ENCODE data around the gene ABCB10. TPM values are rescaled to one million over a fixed set of nuclear protein-coding genes. Genes with fewer than 3 reads are reported as not detected.

Gene ABCB10
- total RNA-seq, 1 experiment from 2014 or later = 31.9 TPM

DNA sequence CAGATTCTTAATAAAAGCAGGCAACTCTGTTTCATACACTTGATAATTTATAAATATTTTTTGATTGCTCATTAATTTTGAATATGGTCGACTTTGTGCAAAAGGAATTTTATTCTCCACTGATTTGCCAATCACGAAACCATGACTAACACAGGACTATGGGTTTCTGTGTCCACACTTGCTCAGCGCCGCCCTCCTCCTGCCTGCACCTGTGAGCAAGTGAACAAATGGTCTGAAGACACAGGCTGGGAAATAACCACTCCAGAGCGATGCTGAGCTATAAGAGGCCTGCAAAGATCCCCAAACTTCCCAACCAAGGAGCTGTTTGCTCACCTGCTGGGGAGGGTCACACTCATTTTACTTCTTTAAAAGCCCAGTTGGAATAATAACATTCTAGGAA lies 19.6 kb downstream of the ABCB10 start:
- BruUV-seq (replicated peaks) = no TSS peak
- no peaks in the 10 kb centered on the region for H3K4me1 ChIP-seq
- DNase-seq = no peak
- intact Hi-C loops (cut with micrococcal nuclease; ENCODE audit: unreplicated experiment) = no loop called here
- Mint-ChIP-seq H3K27me3 (ENCODE audit: insufficient read depth, unreplicated experiment) (no peaks in the 10 kb centered on the region), H3K27ac (ENCODE audit: unreplicated experiment) (no peak overlapping the region), H3K36me3 (ENCODE audit: insufficient read depth, unreplicated experiment) (peaks cover 72% of the 10 kb centered on the region), H3K4me3 (ENCODE audit: unreplicated experiment) (no peak overlapping the region), H3K9me3 (ENCODE audit: unreplicated experiment) (no peaks in the 10 kb centered on the region), H3K4me1 (ENCODE audit: low read depth, unreplicated experiment) (no peaks in the 10 kb centered on the region)
- TF ChIP-seq, protein P1, sequence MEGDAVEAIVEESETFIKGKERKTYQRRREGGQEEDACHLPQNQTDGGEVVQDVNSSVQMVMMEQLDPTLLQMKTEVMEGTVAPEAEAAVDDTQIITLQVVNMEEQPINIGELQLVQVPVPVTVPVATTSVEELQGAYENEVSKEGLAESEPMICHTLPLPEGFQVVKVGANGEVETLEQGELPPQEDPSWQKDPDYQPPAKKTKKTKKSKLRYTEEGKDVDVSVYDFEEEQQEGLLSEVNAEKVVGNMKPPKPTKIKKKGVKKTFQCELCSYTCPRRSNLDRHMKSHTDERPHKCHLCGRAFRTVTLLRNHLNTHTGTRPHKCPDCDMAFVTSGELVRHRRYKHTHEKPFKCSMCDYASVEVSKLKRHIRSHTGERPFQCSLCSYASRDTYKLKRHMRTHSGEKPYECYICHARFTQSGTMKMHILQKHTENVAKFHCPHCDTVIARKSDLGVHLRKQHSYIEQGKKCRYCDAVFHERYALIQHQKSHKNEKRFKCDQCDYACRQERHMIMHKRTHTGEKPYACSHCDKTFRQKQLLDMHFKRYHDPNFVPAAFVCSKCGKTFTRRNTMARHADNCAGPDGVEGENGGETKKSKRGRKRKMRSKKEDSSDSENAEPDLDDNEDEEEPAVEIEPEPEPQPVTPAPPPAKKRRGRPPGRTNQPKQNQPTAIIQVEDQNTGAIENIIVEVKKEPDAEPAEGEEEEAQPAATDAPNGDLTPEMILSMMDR (IDR thresholded peaks at IDR 0.05; ENCODE audit: insufficient read depth in 1 of 2, low read depth in 1 of 2, low read length in 1 of 2, severe bottlenecking in 1 of 2, unreplicated experiment in 1 of 2) = no peak
- ChIA-PET CTCF (interaction anchor here (1.7 kb wide), 1 partner anchor 20 kb away, joined by 3 read pairs; the partner anchor contains the start of gene ABCB10), POLR2A (no interaction called here)
- H3K36me3 ChIP-seq (ENCODE audit: control insufficient read depth, insufficient read depth, low read length) = no peaks in the 10 kb centered on the region
- no peaks in the 10 kb centered on the region for H3K9me3 ChIP-seq
- no peaks in the 10 kb centered on the region for H3K27me3 ChIP-seq (replicated peaks; ENCODE audit: control insufficient read depth, insufficient read depth, low read length)
- no peak overlapping the region for H3K4me3 ChIP-seq (ENCODE audit: low read depth, low read length)

DNA sequence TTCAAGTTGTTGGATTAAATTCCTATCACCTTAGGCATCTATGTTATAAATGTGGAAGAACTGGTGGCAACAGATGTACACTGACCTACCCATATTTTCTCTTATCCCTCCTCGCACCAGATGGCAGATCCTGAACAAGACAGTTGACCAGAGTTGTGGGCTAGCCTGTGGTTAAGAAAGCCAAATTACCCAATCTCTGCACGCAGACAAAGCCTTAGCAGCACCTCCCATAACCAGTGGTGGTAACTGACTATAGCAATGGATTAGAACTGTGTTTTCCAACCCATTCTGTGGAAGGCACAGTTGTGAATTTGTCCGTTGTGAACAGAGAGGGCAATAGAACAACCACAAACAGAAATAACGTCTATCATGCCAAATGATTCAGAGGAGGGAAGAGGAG lies 20.6 kb downstream of the ABCB10 start:
- H3K36me3 ChIP-seq (ENCODE audit: control insufficient read depth, insufficient read depth, low read length) = no peaks in the 10 kb centered on the region
- no peaks in the 10 kb centered on the region for H3K9me3 Mint-ChIP-seq (ENCODE audit: unreplicated experiment)
- H3K4me1 ChIP-seq = no peaks in the 10 kb centered on the region
- no peak for DNase-seq
- BruUV-seq (replicated peaks) = no TSS peak
- ChIA-PET CTCF (no interaction called here), POLR2A (no interaction called here)
- no peaks in the 10 kb centered on the region for H3K27me3 Mint-ChIP-seq (ENCODE audit: insufficient read depth, unreplicated experiment)
- H3K4me3 Mint-ChIP-seq (ENCODE audit: unreplicated experiment) = no peak overlapping the region
- H3K27ac Mint-ChIP-seq (ENCODE audit: unreplicated experiment) = no peak overlapping the region
- H3K36me3 Mint-ChIP-seq (ENCODE audit: insufficient read depth, unreplicated experiment) = peaks cover 70% of the 10 kb centered on the region
- TF ChIP-seq, protein P1 (IDR thresholded peaks at IDR 0.05; ENCODE audit: insufficient read depth in 1 of 2, low read depth in 1 of 2, low read length in 1 of 2, severe bottlenecking in 1 of 2, unreplicated experiment in 1 of 2) = no peak
- H3K27me3 ChIP-seq (replicated peaks; ENCODE audit: control insufficient read depth, insufficient read depth, low read length) = no peaks in the 10 kb centered on the region
- intact Hi-C loops (cut with micrococcal nuclease; ENCODE audit: unreplicated experiment) = no loop called here
- H3K4me3 ChIP-seq (ENCODE audit: low read depth, low read length) = no peak overlapping the region
- no peaks in the 10 kb centered on the region for H3K4me1 Mint-ChIP-seq (ENCODE audit: low read depth, unreplicated experiment)
- H3K9me3 ChIP-seq = no peaks in the 10 kb centered on the region

DNA sequence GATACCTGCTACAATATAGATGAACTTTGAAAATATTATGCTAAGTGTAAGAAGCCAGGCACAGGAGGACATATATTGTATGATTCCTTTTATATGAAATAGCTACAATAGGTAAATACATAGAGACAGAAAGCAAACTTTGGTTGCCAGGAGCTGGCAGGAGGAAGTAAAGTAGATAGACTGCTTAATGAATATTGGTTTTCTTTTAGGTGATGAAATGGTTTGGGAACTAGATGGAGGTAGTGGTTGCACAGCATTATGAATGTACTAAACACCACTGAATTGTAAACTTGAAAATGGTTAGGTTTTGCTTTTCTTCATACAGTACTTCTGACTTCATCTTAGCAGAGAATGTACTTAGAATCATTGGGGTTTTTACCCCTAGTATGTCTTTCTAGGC lies 21.5 kb downstream of the ABCB10 start:
- Mint-ChIP-seq H3K27ac (ENCODE audit: unreplicated experiment) (no peak overlapping the region), H3K9me3 (ENCODE audit: unreplicated experiment) (no peaks in the 10 kb centered on the region), H3K4me1 (ENCODE audit: low read depth, unreplicated experiment) (no peaks in the 10 kb centered on the region), H3K36me3 (ENCODE audit: insufficient read depth, unreplicated experiment) (peaks cover 61% of the 10 kb centered on the region), H3K4me3 (ENCODE audit: unreplicated experiment) (no peak overlapping the region), H3K27me3 (ENCODE audit: insufficient read depth, unreplicated experiment) (no peaks in the 10 kb centered on the region)
- POLR2A ChIA-PET = no interaction called here
- Histone ChIP-seq H3K36me3 (ENCODE audit: control insufficient read depth, insufficient read depth, low read length) (no peaks in the 10 kb centered on the region), H3K4me3 (ENCODE audit: low read depth, low read length) (no peak overlapping the region), H3K27me3 (replicated peaks; ENCODE audit: control insufficient read depth, insufficient read depth, low read length) (no peaks in the 10 kb centered on the region), H3K4me1 (no peaks in the 10 kb centered on the region), H3K9me3 (no peaks in the 10 kb centered on the region)
- no TSS peak for BruUV-seq (replicated peaks)
- DNase-seq = no peak
- intact Hi-C loops (cut with micrococcal nuclease; ENCODE audit: unreplicated experiment) = no loop called here
- CTCF ChIA-PET = no interaction called here
- TF ChIP-seq, protein P1 (IDR thresholded peaks at IDR 0.05; ENCODE audit: insufficient read depth in 1 of 2, low read depth in 1 of 2, low read length in 1 of 2, severe bottlenecking in 1 of 2, unreplicated experiment in 1 of 2) = no peak
